Sigmoid colon (tissue), 7 donors: Measurements from ENCODE around the gene BMP3. TPM values are rescaled to one million over a fixed set of nuclear protein-coding genes. Genes with fewer than 3 reads are reported as not detected.

Experiments used
- DNase-seq: peaks from one replicate; pipeline ENCODE4 v3.0.0-alpha.2; 2019
- H3K27ac ChIP-seq, 4 donors: fragments of 200-600 bp; sonication (generic); one replicate each; pipeline ENCODE4 v1.5.1; 2016 to 2019; ENCODE audit warnings: mild to moderate bottlenecking in 1 of 4
- H3K27me3 ChIP-seq, 3 donors: fragments of 200-600 bp; sonication (generic); one replicate each; pipeline ENCODE4 v1.5.1; 2019; ENCODE audit warnings: mild to moderate bottlenecking in 1 of 3
- H3K36me3 ChIP-seq, 4 donors: fragments of 200-600 bp; sonication (generic); one replicate each; pipeline ENCODE4 v1.5.1; 2016 to 2019
- H3K4me1 ChIP-seq, 4 donors: fragments of 200-600 bp; sonication (generic); one replicate each; pipeline ENCODE4 v1.5.1; 2017 to 2019
- H3K4me3 ChIP-seq, 4 donors: fragments of 200-600 bp; sonication (generic); one replicate each; pipeline ENCODE4 v1.5.1; 2017 to 2019; ENCODE audit warnings: mild to moderate bottlenecking in 2 of 4, moderate library complexity in 1 of 4
- H3K9me3 ChIP-seq, 4 donors: fragments of 200-600 bp in 3 of 4; sonication (generic) in 3 of 4; one replicate each; pipeline versions ENCODE4 v1.5.1 to v1.6.1; 2013 to 2019
- CTCF ChIP-seq, 4 experiments: fragments of 450-650 bp in 3 of 4; fragments of 200-600 bp in 1 of 4; IDR thresholded peaks; one replicate each; pipeline ENCODE4 v1.5.1; 2016 to 2019; ENCODE audit warnings: antibody characterized with exemption in 4 of 4, mild to moderate bottlenecking in 3 of 4, moderate library complexity in 2 of 4
- EP300 ChIP-seq, 4 donors: sonication (generic); formaldehyde crosslinking; IDR thresholded peaks; one replicate each; pipeline ENCODE4 v1.6.1; 2017; ENCODE audit warnings: antibody characterized with exemption in 4 of 4
- POLR2A ChIP-seq, 2 donors: fragments of 450-650 bp; IDR thresholded peaks; one replicate each; pipeline ENCODE4 v1.6.1; 2016; ENCODE audit warnings: antibody characterized with exemption in 2 of 2, mild to moderate bottlenecking in 2 of 2, moderate library complexity in 2 of 2
- POLR2AphosphoS5 ChIP-seq, 4 donors: sonication (generic); formaldehyde crosslinking; IDR thresholded peaks; one replicate each; pipeline ENCODE4 v1.6.1; 2017; ENCODE audit warnings: antibody characterized with exemption in 4 of 4
- WGBS, 2 donors: extraction: QIAGEN DNeasy Blood & Tissue Kit; methylation state at CpG; one replicate each; pipeline ENCODE4 v1.1.7; 2013; 5-methylcytosine and 5-hydroxymethylcytosine counted together
- intact Hi-C: fragments of 100-400 bp; cut with DNase I; formaldehyde crosslinking; loops from one replicate; pipeline ENCODE4 v1.15.1; 2023
- polyA plus RNA-seq, 3 donors: library from polyadenylated mRNA; stranded (reverse); fragments of 200-250 nt; gene quantifications; one replicate each; pipeline ENCODE4 v1.2.3, GENCODE V29; 2013
- total RNA-seq, 4 donors: library from RNA; depleted of rRNA; stranded (reverse); fragments of >200 nt; gene quantifications; one replicate each; pipeline ENCODE4 v1.1.0, GENCODE V29; 2016
- donor health status: healthy with polysubstance abuse.
- donor health status: Bipolar disorder and iron deficiency.
- donor health status: healthy.

BMP3 gene
- 10 to 100 TPM; 30.5 to 63.1 (median 40.7) TPM for total RNA-seq
- 1 to 10 TPM; 3.7 to 5.3 (median 4.2) TPM for polyA plus RNA-seq

DNA sequence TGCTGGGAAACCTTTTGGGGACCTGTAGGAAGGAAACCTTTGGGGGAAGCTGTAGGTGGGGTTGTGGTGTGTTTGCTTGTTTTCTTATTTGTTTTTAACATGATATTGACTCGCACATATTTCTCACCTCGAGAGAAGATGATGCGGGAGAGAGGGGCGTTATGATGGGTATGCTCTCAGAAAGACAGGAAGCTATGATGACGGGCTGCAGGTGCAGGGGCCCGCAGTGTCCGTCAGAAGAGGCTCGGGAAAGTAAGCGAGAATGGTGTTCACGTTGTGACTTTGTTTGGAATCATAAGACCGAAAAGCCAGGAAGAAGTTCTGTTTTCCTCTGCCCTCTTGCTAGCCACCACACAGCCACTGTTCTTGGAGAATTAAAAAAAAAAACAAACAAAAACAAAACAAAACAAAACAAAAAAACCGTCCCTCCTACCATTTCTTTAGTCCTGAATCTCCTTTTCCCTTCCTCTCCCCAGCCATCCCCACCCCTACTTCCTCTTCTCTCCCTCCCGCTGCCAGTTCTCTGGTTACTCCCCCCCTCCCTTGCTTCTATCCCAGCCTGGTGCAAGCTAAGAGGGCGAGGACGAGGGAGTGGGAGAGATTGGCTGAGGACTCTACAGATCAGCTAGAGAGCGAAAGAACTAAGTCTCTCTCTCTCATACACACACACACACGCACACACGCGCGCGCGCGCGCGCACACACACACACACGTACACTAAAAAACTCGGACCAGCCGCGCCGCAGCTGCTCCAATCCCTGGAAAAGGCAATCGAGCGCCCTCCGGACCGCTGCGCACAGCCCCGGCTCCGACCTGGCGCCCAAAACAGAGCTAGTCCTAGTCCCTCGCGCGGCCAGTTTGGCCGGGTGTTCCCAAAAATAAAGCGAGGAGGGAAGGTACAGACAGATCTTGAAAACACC, at the start of gene BMP3:
Gene BMP3 (plus strand): TSS at position 648 of the 920 bp plus-strand sequence. CDS start 577 bp downstream, outside the sequence.
- H3K27me3 ChIP-seq = peaks cover 0 to 15% (median 0%) of the 10 kb centered on the region in 3 donors
- peak; percentile 86 for DNase-seq
- H3K36me3 ChIP-seq = no peaks in the 10 kb centered on the region
- 1% methylated on average over 43 of the region's 43 CpGs for WGBS, 2 donors
- H3K27ac ChIP-seq = peak within 1 kb of the TSS; percentile 65 to 86 (median 82)
- TF ChIP-seq CTCF (IDR thresholded peaks at IDR 0.05) (no peak), POLR2AphosphoS5 (IDR thresholded peaks at IDR 0.05) (peak; percentile 59 to 76 (median 62)), POLR2A (IDR thresholded peaks at IDR 0.05) (peak; percentile 31 to 42), EP300 (IDR thresholded peaks at IDR 0.05) (no peak)
- peaks cover 0 to 15% (median 5%) of the 10 kb centered on the region in 4 donors for H3K4me1 ChIP-seq
- intact Hi-C loops = loop anchor here (5.0 to 10.0 kb wide), 4 partner anchors 318 to 1344 kb away; partner anchors contain the start of gene HNRNPD
- H3K4me3 ChIP-seq = peak within 1 kb of the TSS; percentile 56 to 77 (median 66)
- no peaks in the 10 kb centered on the region for H3K9me3 ChIP-seq

DNA sequence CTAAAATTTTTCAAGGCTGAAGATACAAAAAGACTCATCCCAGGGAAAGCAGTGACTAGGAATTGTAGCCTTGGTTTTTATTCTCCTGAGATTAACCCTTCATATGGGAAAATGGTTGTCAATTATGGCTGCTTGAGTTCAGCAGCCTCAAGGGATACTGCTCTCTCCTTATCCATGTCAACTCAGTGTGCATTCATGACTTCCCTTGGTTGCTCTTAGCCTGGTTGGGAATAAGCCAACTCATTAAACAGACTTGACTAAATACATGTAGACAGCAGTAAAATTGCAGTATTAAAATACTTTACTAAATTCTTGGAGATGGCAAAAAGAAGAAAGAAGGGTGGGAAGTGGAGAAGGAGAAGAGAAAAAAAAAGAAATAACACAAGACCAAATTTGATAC, 44.5 kb upstream of the BMP3 start:
- Histone ChIP-seq H3K9me3 (no peaks in the 10 kb centered on the region), H3K4me3 (no peak overlapping the region), H3K27ac (no peak overlapping the region), H3K36me3 (no peaks in the 10 kb centered on the region), H3K27me3 (no peaks in the 10 kb centered on the region), H3K4me1 (peaks cover 0 to 11% (median 0%) of the 10 kb centered on the region in 4 donors)
- DNase-seq = no peak
- intact Hi-C loops = no loop called here
- TF ChIP-seq POLR2AphosphoS5 (IDR thresholded peaks at IDR 0.05) = no peak
- TF ChIP-seq CTCF (IDR thresholded peaks at IDR 0.05) = no peak
- TF ChIP-seq POLR2A (IDR thresholded peaks at IDR 0.05) = no peak
- TF ChIP-seq EP300 (IDR thresholded peaks at IDR 0.05) = no peak

DNA sequence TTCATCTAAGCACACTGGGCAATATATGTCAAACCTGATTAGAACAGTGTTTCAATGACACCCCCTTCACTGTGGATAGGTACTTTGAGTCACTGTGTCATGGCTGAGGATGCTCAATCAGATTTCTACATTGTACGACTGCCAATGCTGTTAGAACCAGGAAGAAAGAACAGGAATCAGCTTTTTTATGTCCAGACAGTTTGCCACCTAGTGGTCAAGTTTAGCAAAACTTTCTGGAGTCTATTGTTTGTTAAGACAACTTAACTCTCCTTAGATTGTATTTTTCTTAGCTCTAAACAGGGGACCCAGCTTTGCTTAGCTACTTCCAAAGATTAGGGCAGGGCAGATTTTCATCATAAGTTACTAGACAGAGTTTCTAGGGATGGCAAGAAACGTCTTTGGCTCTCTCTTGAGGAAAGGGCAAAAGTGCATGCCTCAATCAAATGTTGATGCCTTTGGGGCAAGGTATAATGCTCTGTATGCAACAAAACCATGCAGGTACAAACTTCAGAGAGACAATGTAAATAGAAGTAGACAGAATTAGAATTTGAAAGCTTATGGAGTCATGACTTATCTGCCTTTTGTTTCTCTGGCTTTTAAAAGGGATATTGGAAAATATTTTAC, 40.5 kb upstream of the BMP3 start:
- 2 to 10% methylated on average over 2 of the region's 2 CpGs for WGBS, 2 donors
- no peaks in the 10 kb centered on the region for H3K36me3 ChIP-seq
- intact Hi-C loops = loop anchor here (2.0 to 10.0 kb wide), 3 partner anchors 52 to 623 kb away; no protein-coding TSS in a partner anchor
- no peak for DNase-seq
- H3K4me3 ChIP-seq = no peak overlapping the region
- no peaks in the 10 kb centered on the region for H3K27me3 ChIP-seq
- peaks cover 0 to 11% (median 0%) of the 10 kb centered on the region in 4 donors for H3K4me1 ChIP-seq
- no peak overlapping the region for H3K27ac ChIP-seq
- TF ChIP-seq EP300 (IDR thresholded peaks at IDR 0.05) (no peak), POLR2A (IDR thresholded peaks at IDR 0.05) (no peak), CTCF (IDR thresholded peaks at IDR 0.05) (peak; percentile 35 to 67 (median 52)), POLR2AphosphoS5 (IDR thresholded peaks at IDR 0.05) (no peak)
- H3K9me3 ChIP-seq = no peaks in the 10 kb centered on the region

- DNase-seq = no peak
- Histone ChIP-seq H3K27me3 (no peaks in the 10 kb centered on the region), H3K4me3 (no peak overlapping the region), H3K9me3 (no peaks in the 10 kb centered on the region), H3K4me1 (peaks cover 0 to 11% (median 0%) of the 10 kb centered on the region in 4 donors), H3K27ac (no peak overlapping the region), H3K36me3 (no peaks in the 10 kb centered on the region)
- whole genome bisulfite sequencing, 2 donors = 59 to 72% methylated on average over 2 of the region's 2 CpGs
- intact Hi-C loops = loop anchor here (2.0 to 10.0 kb wide), 3 partner anchors 51 to 624 kb away; no protein-coding TSS in a partner anchor
- TF ChIP-seq POLR2AphosphoS5 (IDR thresholded peaks at IDR 0.05) (no peak), POLR2A (IDR thresholded peaks at IDR 0.05) (no peak), EP300 (IDR thresholded peaks at IDR 0.05) (no peak), CTCF (IDR thresholded peaks at IDR 0.05) (no peak)
Measured at GRCh38 chr4:80990851-80991250, 39.7 kb upstream of the BMP3 start.
